Peyer's patch (tissue), 4 donors: ENCODE results near the gene MOK.

ENCODE experiments used
- POLR2A ChIP-seq, 2 donors: fragments of 450-650 bp; IDR thresholded peaks; one replicate each; pipeline ENCODE4 v1.5.1; 2017; ENCODE audit warnings: antibody characterized with exemption in 2 of 2, mild to moderate bottlenecking in 2 of 2, moderate library complexity in 2 of 2
- TF ChIP-seq, protein P1 (sequence below), 6 experiments: fragments of 450-650 bp in 4 of 6; fragments of 200-600 bp in 2 of 6; sonication (generic) in 1 of 6; IDR thresholded peaks; one replicate each; pipeline ENCODE4 v1.5.1; 2017 to 2019; ENCODE audit warnings: antibody characterized with exemption in 6 of 6, mild to moderate bottlenecking in 3 of 6, moderate library complexity in 1 of 6

DNA sequence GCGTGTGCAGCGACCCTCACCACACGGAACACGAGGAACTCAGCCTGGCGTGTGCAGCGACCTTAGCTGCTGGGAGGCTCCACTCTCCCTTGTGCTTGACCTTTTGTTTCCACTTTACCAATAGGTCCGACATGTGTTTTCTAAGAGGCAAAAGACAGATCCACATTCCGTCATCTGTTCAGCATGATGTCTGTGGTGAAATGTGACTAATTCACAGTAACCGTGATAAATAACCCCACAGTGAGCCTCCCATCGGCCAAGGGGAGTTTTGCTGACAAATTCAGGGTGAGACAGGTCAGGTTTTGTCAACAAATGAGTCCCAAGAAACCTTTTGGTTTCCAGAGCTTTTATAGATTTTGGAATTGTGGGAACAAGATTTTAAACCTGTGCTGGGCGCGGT lies 55.9 kb downstream of the MOK start:
- TF ChIP-seq, protein P1, sequence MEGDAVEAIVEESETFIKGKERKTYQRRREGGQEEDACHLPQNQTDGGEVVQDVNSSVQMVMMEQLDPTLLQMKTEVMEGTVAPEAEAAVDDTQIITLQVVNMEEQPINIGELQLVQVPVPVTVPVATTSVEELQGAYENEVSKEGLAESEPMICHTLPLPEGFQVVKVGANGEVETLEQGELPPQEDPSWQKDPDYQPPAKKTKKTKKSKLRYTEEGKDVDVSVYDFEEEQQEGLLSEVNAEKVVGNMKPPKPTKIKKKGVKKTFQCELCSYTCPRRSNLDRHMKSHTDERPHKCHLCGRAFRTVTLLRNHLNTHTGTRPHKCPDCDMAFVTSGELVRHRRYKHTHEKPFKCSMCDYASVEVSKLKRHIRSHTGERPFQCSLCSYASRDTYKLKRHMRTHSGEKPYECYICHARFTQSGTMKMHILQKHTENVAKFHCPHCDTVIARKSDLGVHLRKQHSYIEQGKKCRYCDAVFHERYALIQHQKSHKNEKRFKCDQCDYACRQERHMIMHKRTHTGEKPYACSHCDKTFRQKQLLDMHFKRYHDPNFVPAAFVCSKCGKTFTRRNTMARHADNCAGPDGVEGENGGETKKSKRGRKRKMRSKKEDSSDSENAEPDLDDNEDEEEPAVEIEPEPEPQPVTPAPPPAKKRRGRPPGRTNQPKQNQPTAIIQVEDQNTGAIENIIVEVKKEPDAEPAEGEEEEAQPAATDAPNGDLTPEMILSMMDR (IDR thresholded peaks at IDR 0.05), result no peak
- no peak for TF ChIP-seq POLR2A (IDR thresholded peaks at IDR 0.05)
